Activated CD4-positive, CD25-positive, alpha-beta regulatory T cell treated with anti-CD3 and anti-CD28 coated beads, Interleukin-2, amount 50 U/mL, for 16 hours (primary cell): Measurements from ENCODE around the gene TRIM48.
"Not testable (repeated sequence)": the region's sequence is repeated elsewhere in the genome, so short reads cannot be mapped to it uniquely, and the experiment has no call there.

Experiments used
- DNase-seq: peaks from one replicate; pipeline ENCODE4 v3.0.0-alpha.2; 2020; ENCODE audit warnings: low read depth, low spot score

Gene TRIM48

GRCh38 chr11:55261855-55262254 lies at the start of gene TRIM48:
Gene TRIM48 (plus strand): TSS chr11:55262155. CDS start chr11:55262268, 113 bp downstream.
- not testable (repeated sequence) for DNase-seq

GRCh38 chr11:55238316-55238715 lies 23.6 kb upstream of the TRIM48 start:
- DNase-seq: not testable (repeated sequence)

GRCh38 chr11:55263081-55263480 lies 1.1 kb downstream of the TRIM48 start:
- no peak for DNase-seq
